Measurements from ENCODE around the gene ARMC3. TPM values are rescaled to one million over a fixed set of nuclear protein-coding genes. Genes with fewer than 3 reads are reported as not detected.
"Not testable (repeated sequence)": the region's sequence is repeated elsewhere in the genome, so short reads cannot be mapped to it uniquely, and the experiment has no call there.

ARMC3 gene
- total RNA-seq, 1 donor from 2014 or later, result not detected

DNA sequence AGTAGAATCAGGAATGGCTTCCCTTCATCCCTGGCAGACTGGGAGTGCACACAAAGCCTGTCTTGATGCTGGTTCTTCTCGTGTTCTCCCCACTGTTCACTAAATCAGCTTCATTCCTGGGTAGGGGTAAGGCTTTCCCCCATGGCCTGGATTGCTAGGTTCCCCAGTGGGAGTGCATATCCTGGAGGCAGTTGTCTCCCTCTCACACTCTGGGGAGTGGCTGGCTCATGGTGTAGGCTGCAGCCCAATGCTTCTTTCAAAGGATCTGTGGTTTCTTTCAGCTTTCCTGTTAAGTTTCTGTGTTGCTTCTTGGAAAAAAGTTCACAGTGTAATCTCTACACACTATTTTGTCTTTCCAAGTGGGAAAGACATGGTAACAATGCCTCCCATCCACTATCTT is 32.6 kb upstream of the ARMC3 start:
- TF ChIP-seq, protein P1, sequence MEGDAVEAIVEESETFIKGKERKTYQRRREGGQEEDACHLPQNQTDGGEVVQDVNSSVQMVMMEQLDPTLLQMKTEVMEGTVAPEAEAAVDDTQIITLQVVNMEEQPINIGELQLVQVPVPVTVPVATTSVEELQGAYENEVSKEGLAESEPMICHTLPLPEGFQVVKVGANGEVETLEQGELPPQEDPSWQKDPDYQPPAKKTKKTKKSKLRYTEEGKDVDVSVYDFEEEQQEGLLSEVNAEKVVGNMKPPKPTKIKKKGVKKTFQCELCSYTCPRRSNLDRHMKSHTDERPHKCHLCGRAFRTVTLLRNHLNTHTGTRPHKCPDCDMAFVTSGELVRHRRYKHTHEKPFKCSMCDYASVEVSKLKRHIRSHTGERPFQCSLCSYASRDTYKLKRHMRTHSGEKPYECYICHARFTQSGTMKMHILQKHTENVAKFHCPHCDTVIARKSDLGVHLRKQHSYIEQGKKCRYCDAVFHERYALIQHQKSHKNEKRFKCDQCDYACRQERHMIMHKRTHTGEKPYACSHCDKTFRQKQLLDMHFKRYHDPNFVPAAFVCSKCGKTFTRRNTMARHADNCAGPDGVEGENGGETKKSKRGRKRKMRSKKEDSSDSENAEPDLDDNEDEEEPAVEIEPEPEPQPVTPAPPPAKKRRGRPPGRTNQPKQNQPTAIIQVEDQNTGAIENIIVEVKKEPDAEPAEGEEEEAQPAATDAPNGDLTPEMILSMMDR (IDR thresholded peaks at IDR 0.05), result no peak
- H3K27me3 Mint-ChIP-seq (ENCODE audit: unreplicated experiment), result peaks cover 18% of the 10 kb centered on the region
- H3K4me3 Mint-ChIP-seq (ENCODE audit: unreplicated experiment), result no peak overlapping the region
- DNase-seq (ENCODE audit: extremely low spot score, unreplicated experiment), result no peak
- H3K36me3 Mint-ChIP-seq (ENCODE audit: unreplicated experiment), result no peaks in the 10 kb centered on the region
- H3K4me1 Mint-ChIP-seq (ENCODE audit: unreplicated experiment), result peaks cover 11% of the 10 kb centered on the region
- no peak overlapping the region for H3K27ac Mint-ChIP-seq (ENCODE audit: unreplicated experiment)
- H3K9me3 Mint-ChIP-seq (ENCODE audit: unreplicated experiment), result peaks cover 21% of the 10 kb centered on the region

DNA sequence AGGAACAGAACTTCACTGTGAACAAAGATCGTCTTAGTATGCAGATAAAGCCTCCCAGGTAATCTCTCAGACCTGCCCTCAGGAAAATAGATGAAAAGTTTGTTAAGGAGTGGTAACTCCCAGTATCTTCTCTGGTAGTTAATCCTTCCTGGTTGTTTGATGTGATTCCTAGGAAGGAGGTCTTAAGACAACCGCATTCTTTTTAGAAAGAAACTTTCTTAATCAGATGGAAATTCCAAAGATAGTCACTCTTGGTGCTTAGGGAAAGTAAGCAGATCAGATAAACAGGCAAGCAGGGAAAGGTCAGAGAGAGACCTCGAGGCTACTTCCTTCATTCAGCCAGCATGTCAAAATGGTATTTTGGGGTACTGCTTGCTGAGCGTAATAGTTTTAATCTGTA is 30.5 kb upstream of the ARMC3 start:
- TF ChIP-seq, protein P1 (IDR thresholded peaks at IDR 0.05), result no peak
- Mint-ChIP-seq H3K4me1 (ENCODE audit: unreplicated experiment) (peaks cover 11% of the 10 kb centered on the region), H3K27me3 (ENCODE audit: unreplicated experiment) (peaks cover 18% of the 10 kb centered on the region), H3K4me3 (ENCODE audit: unreplicated experiment) (no peak overlapping the region), H3K27ac (ENCODE audit: unreplicated experiment) (no peak overlapping the region), H3K9me3 (ENCODE audit: unreplicated experiment) (peaks cover 10% of the 10 kb centered on the region), H3K36me3 (ENCODE audit: unreplicated experiment) (no peaks in the 10 kb centered on the region)
- DNase-seq (ENCODE audit: extremely low spot score, unreplicated experiment), result no peak

DNA sequence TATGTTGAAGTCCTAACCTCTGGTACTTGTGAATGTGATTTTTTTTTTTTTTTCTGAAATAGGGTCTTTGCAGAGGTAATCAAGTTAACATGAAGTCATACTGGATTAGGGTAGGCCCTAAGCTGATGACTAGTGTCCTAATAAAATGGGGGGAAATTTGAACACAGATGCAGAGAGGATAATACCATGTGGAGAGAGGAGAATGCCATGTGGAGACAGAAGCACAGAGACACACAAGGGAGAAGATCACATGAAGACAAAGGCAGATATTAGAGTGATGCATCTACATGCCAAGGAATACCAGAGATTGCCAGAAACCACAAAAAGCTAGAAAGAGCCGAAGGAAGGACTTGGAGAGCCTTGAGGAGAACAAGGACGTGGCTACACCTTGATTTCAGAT is 28.5 kb upstream of the ARMC3 start:
- peaks cover 11% of the 10 kb centered on the region for H3K4me1 Mint-ChIP-seq (ENCODE audit: unreplicated experiment)
- no peak for DNase-seq (ENCODE audit: extremely low spot score, unreplicated experiment)
- H3K27me3 Mint-ChIP-seq (ENCODE audit: unreplicated experiment), result peaks cover 17% of the 10 kb centered on the region
- TF ChIP-seq, protein P1 (IDR thresholded peaks at IDR 0.05), result no peak
- no peak overlapping the region for H3K27ac Mint-ChIP-seq (ENCODE audit: unreplicated experiment)
- H3K9me3 Mint-ChIP-seq (ENCODE audit: unreplicated experiment), result peaks cover 6% of the 10 kb centered on the region
- H3K4me3 Mint-ChIP-seq (ENCODE audit: unreplicated experiment), result no peak overlapping the region
- H3K36me3 Mint-ChIP-seq (ENCODE audit: unreplicated experiment), result no peaks in the 10 kb centered on the region

DNA sequence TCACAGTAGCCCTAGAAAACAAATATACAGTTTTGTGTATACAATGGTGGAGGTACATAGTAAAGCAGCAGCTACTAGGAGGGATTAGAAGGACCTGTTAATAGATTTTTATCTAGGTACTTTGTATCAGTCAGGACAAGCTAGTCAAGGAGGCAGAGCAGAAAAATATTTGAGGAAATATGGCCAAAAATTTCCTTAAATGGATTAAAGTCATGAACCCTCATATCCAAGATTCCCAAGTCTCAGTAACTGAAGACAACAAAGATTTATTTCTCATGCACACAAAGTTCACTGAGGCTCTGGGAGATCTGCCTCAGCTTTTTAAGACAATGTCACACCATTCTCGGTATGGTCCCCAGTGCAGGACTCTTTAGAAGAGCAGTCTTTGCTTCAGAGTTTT is 28.1 kb upstream of the ARMC3 start:
- H3K27me3 Mint-ChIP-seq (ENCODE audit: unreplicated experiment), result peaks cover 17% of the 10 kb centered on the region
- H3K4me1 Mint-ChIP-seq (ENCODE audit: unreplicated experiment), result peaks cover 8% of the 10 kb centered on the region
- H3K9me3 Mint-ChIP-seq (ENCODE audit: unreplicated experiment), result peaks cover 6% of the 10 kb centered on the region
- H3K27ac Mint-ChIP-seq (ENCODE audit: unreplicated experiment), result no peak overlapping the region
- DNase-seq (ENCODE audit: extremely low spot score, unreplicated experiment), result no peak
- H3K4me3 Mint-ChIP-seq (ENCODE audit: unreplicated experiment), result no peak overlapping the region
- TF ChIP-seq, protein P1 (IDR thresholded peaks at IDR 0.05), result no peak
- no peaks in the 10 kb centered on the region for H3K36me3 Mint-ChIP-seq (ENCODE audit: unreplicated experiment)

DNA sequence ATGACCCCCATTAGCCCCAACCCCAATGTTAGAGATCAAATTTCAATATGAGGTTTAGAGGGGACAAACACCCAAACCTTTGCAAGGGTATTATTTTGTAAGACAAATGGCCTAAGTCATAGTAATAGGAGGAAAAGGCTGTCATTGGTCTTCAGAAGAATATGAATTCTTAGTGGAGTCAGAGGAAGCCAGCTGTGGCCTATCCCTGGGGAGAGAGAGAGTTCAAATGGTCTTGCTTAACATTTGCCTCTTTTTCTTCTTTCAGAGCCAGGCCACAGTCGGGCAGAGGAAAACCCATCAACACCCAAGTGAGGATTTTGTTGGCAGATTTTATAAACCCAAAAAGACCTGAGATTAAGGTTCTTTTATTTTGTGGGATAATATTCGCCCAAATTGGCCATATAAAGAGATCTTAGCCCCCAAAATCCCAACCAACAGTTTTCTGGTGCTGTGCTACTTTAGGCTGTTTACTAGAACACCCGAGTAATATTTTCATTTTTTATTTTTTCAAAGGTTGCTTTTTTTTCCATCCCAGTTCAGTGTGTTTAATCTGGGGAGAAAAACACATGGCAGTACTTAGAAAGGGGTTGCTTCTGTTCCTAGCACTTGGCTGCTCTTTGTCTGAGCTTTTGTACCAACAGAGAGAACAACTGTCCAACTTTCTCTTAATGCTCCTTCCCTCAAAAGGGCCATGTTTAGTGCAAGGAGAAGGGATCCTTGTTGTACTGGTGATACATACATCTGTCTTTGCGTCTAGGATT is 26.8 kb upstream of the ARMC3 start:
- H3K9me3 Mint-ChIP-seq (ENCODE audit: unreplicated experiment), result peaks cover 13% of the 10 kb centered on the region

DNA sequence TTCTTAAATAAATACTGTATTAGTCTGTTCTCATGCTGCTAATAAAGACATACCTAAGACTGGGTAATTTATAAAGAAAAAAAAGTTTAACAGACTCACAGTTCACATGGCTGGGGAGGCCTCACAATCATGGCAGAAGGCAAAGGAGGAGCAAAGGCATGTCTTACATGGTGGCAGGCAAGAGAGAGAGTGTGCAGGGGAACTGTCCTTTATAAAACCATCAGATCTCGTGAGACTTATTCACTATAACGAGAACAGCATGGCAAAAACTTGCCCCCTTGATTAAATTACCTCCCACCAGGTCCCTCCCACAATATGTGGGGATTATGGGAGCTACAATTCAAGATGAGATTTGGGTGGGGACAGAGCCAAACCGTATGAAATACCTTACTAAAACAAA is 25.7 kb upstream of the ARMC3 start:
- H3K4me3 Mint-ChIP-seq (ENCODE audit: unreplicated experiment); H3K27ac Mint-ChIP-seq (ENCODE audit: unreplicated experiment); H3K4me1 Mint-ChIP-seq (ENCODE audit: unreplicated experiment); H3K36me3 Mint-ChIP-seq (ENCODE audit: unreplicated experiment); DNase-seq (ENCODE audit: extremely low spot score, unreplicated experiment): not testable (repeated sequence)
- Mint-ChIP-seq H3K27me3 (ENCODE audit: unreplicated experiment) (peaks cover 19% of the 10 kb centered on the region), H3K9me3 (ENCODE audit: unreplicated experiment) (peaks cover 13% of the 10 kb centered on the region)

More for the DNA sequence above, 26.8 kb upstream of the ARMC3 start:
- DNase-seq (ENCODE audit: extremely low spot score, unreplicated experiment), result no peak
- Mint-ChIP-seq H3K4me3 (ENCODE audit: unreplicated experiment) (no peak overlapping the region), H3K27me3 (ENCODE audit: unreplicated experiment) (peaks cover 24% of the 10 kb centered on the region), H3K27ac (ENCODE audit: unreplicated experiment) (no peak overlapping the region), H3K36me3 (ENCODE audit: unreplicated experiment) (peaks cover 2% of the 10 kb centered on the region), H3K4me1 (ENCODE audit: unreplicated experiment) (no peaks in the 10 kb centered on the region)
- TF ChIP-seq, protein P1 (IDR thresholded peaks at IDR 0.05), result no peak

Data from osteocyte (in vitro differentiated cells).